ENCODE data around the gene CDT1. TPM values are rescaled to one million over a fixed set of nuclear protein-coding genes. Genes with fewer than 3 reads are reported as not detected.

The CDT1 gene
- total RNA-seq, 4 donors from 2014 or later = 0.31 to 2.5 (median 0.42) TPM; not detected in 1

- no peak overlapping the region for H3K27ac ChIP-seq
- no peaks in the 10 kb centered on the region for H3K27me3 ChIP-seq
- ATAC-seq = no peak
- H3K4me1 ChIP-seq = no peaks in the 10 kb centered on the region
- H3K9me3 ChIP-seq = no peaks in the 10 kb centered on the region
- no peak overlapping the region for H3K4me3 ChIP-seq
- DNase-seq = no peak
- peaks cover 0 to 11% of the 10 kb centered on the region in 2 donors for H3K36me3 ChIP-seq
- in situ Hi-C loops (cut with MboI; ENCODE audit: low sequenced_read_pairs in 4 of 4) = no loop called here
- TF ChIP-seq POLR2A (IDR thresholded peaks at IDR 0.05) (no peak), CTCF (IDR thresholded peaks at IDR 0.05 in 4 of 5, conservative IDR thresholded peaks at IDR 0.05 in 1 of 5) (no peak)
- intact Hi-C loops (cut with DNase I; ENCODE audit: low total_unique reads) = no loop called here
Measured at GRCh38 chr16:88826070-88826840, 22.7 kb downstream of the CDT1 start.

- TF ChIP-seq CTCF (IDR thresholded peaks at IDR 0.05 in 4 of 5, conservative IDR thresholded peaks at IDR 0.05 in 1 of 5) = no peak
- no peak for TF ChIP-seq POLR2A (IDR thresholded peaks at IDR 0.05)
- DNase-seq (no peak), ATAC-seq (no peak)
- intact Hi-C loops (cut with DNase I; ENCODE audit: low total_unique reads) = no loop called here
- no peaks in the 10 kb centered on the region for H3K9me3 ChIP-seq
- no peaks in the 10 kb centered on the region for H3K4me1 ChIP-seq
- in situ Hi-C loops (cut with MboI; ENCODE audit: low sequenced_read_pairs in 4 of 4) = no loop called here
- no peak overlapping the region for H3K4me3 ChIP-seq
- H3K36me3 ChIP-seq = peaks cover 0 to 5% of the 10 kb centered on the region in 2 donors
- no peaks in the 10 kb centered on the region for H3K27me3 ChIP-seq
- H3K27ac ChIP-seq = no peak overlapping the region
Measured at GRCh38 chr16:88827727-88828126, 24.1 kb downstream of the CDT1 start.

GRCh38 chr16:88828711-88829110, 25.1 kb downstream of the CDT1 start:
- no peak overlapping the region for H3K27ac ChIP-seq
- no peak for TF ChIP-seq POLR2A (IDR thresholded peaks at IDR 0.05)
- intact Hi-C loops (cut with DNase I; ENCODE audit: low total_unique reads) = no loop called here
- ATAC-seq (no peak), DNase-seq (no peak)
- no peaks in the 10 kb centered on the region for H3K27me3 ChIP-seq
- in situ Hi-C loops (cut with MboI; ENCODE audit: low sequenced_read_pairs in 4 of 4) = no loop called here
- H3K4me3 ChIP-seq = no peak overlapping the region
- H3K36me3 ChIP-seq = peaks cover 0 to 5% of the 10 kb centered on the region in 2 donors
- H3K9me3 ChIP-seq = no peaks in the 10 kb centered on the region
- no peaks in the 10 kb centered on the region for H3K4me1 ChIP-seq

GRCh38 chr16:88830258-88830657, 26.7 kb downstream of the CDT1 start:
- intact Hi-C loops (cut with DNase I; ENCODE audit: low total_unique reads) = no loop called here

More at GRCh38 chr16:88830258-88830657, 26.7 kb downstream of the CDT1 start:
- ATAC-seq = no peak
- Histone ChIP-seq H3K27me3 (no peaks in the 10 kb centered on the region), H3K36me3 (peaks cover 0 to 4% of the 10 kb centered on the region in 2 donors), H3K9me3 (no peaks in the 10 kb centered on the region), H3K27ac (no peak overlapping the region), H3K4me1 (no peaks in the 10 kb centered on the region), H3K4me3 (no peak overlapping the region)
- no peak for DNase-seq
- in situ Hi-C loops (cut with MboI; ENCODE audit: low sequenced_read_pairs in 4 of 4) = no loop called here
- TF ChIP-seq POLR2A (IDR thresholded peaks at IDR 0.05) (no peak), CTCF (IDR thresholded peaks at IDR 0.05 in 4 of 5, conservative IDR thresholded peaks at IDR 0.05 in 1 of 5) (no peak)
